RWPE2 (cell line): ENCODE measurements around the gene CXCL8.

ENCODE experiments used
- ATAC-seq: fragments of 200-7000 bp; cut with Tn5 transposase; 3 replicates; pipeline ENCODE4 v1.9.1; 2021; ENCODE audit warnings: low read depth
- DNase-seq: peaks from one replicate; pipeline ENCODE4 v3.0.0-alpha.2; 2020; ENCODE audit warnings: low spot score
- H3K27ac ChIP-seq: fragments of 450-650 bp; 2 replicates; pipeline ENCODE4 v1.5.1; 2017; ENCODE audit warnings: mild to moderate bottlenecking; ENCODE audit not compliant: poor library complexity, severe bottlenecking
- H3K27me3 ChIP-seq: fragments of 250-450 bp; sonication (Bioruptor Pico); 2 replicates; pipeline ENCODE4 v1.5.1; 2021; ENCODE audit warnings: mild to moderate bottlenecking, moderate library complexity; ENCODE audit not compliant: insufficient read depth, poor library complexity, severe bottlenecking
- H3K36me3 ChIP-seq: fragments of 250-450 bp; sonication (Bioruptor Pico); 2 replicates; pipeline ENCODE4 v1.5.1; 2020; ENCODE audit warnings: low read depth, mild to moderate bottlenecking, moderate library complexity
- H3K4me1 ChIP-seq: fragments of 250-450 bp; sonication (Bioruptor Pico); 2 replicates; pipeline ENCODE4 v1.5.1; 2021; ENCODE audit warnings: mild to moderate bottlenecking, moderate library complexity; ENCODE audit not compliant: insufficient read depth, poor library complexity, severe bottlenecking
- H3K4me3 ChIP-seq: fragments of 250-450 bp; sonication (Bioruptor Pico); 2 replicates; pipeline ENCODE4 v1.5.1; 2021; ENCODE audit warnings: mild to moderate bottlenecking, moderate library complexity; ENCODE audit not compliant: severe bottlenecking
- H3K9me3 ChIP-seq: fragments of 250-450 bp; sonication (Bioruptor Pico); 2 replicates; pipeline ENCODE4 v1.5.1; 2021; ENCODE audit warnings: mild to moderate bottlenecking, moderate library complexity; ENCODE audit not compliant: severe bottlenecking
- TF ChIP-seq, protein P1 (sequence below): fragments of 450-650 bp; IDR thresholded peaks from one replicate; pipeline ENCODE4 v1.5.1; 2017; ENCODE audit warnings: mild to moderate bottlenecking, moderate library complexity; ENCODE audit not compliant: poor library complexity, severe bottlenecking

CXCL8 gene

DNA sequence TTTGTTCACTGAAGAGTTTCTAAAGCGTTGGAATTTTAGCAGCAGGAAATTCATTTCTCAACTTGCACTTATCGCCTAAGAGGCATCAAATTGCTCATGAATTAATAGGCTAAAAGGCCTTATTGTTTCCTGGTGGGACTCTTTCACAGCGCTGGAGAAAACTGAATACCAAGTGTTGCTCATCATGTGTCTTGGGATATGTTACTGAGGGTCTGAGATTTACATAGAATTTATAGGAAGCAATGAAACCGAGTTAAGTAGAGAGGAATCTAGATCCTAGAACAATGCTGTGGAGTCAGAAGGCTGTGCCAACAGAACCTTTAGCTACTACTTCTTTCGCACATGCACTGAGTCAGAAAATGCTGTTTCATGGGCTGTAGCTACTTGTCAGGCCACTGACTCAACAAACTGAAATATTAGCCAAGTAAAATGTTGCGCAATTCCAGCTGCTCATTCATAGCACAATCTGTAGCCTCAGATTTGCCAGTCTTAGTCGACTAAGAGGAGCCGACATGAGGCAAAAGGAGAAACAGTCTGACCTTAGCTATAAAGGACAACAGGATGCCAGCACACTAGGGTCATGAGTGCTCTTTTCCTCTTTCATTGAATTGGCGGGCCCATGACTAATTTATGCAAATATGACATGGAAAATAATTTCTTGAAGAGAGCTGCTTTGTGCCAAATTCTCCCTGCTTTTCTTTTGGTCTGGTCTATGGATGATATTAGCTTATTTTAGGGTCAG is 35.9 kb upstream of the CXCL8 start:
- ATAC-seq (peak; percentile 77), DNase-seq (peak; percentile 81)
- H3K27ac ChIP-seq, result peak overlapping the region; percentile 98
- no peaks in the 10 kb centered on the region for H3K27me3 ChIP-seq
- peaks cover 72% of the 10 kb centered on the region for H3K4me1 ChIP-seq
- H3K36me3 ChIP-seq, result no peaks in the 10 kb centered on the region
- TF ChIP-seq, protein P1, sequence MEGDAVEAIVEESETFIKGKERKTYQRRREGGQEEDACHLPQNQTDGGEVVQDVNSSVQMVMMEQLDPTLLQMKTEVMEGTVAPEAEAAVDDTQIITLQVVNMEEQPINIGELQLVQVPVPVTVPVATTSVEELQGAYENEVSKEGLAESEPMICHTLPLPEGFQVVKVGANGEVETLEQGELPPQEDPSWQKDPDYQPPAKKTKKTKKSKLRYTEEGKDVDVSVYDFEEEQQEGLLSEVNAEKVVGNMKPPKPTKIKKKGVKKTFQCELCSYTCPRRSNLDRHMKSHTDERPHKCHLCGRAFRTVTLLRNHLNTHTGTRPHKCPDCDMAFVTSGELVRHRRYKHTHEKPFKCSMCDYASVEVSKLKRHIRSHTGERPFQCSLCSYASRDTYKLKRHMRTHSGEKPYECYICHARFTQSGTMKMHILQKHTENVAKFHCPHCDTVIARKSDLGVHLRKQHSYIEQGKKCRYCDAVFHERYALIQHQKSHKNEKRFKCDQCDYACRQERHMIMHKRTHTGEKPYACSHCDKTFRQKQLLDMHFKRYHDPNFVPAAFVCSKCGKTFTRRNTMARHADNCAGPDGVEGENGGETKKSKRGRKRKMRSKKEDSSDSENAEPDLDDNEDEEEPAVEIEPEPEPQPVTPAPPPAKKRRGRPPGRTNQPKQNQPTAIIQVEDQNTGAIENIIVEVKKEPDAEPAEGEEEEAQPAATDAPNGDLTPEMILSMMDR, result no peak
- H3K9me3 ChIP-seq, result no peaks in the 10 kb centered on the region
- H3K4me3 ChIP-seq, result no peak overlapping the region

DNA sequence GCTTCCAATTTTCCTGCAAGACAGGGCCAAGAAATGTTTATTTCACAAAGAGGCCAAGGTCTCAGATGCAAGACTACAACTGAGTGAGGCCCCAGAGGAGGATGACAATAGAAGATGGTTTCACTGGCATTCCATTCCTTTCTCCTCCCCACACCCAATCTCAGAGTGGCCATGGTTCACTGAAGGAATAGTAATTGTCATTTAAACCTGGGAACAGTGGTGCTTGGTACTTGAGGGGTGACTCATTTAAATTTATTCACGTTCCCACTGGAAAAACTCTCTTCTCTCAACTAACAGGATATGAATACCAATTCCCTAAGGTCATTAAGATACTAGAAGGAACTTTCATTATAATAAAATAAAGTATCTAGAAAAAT is 35.3 kb upstream of the CXCL8 start:
- no peak for DNase-seq
- Histone ChIP-seq H3K4me1 (peaks cover 72% of the 10 kb centered on the region), H3K9me3 (no peaks in the 10 kb centered on the region), H3K27ac (peak overlapping the region; percentile 98), H3K27me3 (no peaks in the 10 kb centered on the region), H3K36me3 (no peaks in the 10 kb centered on the region), H3K4me3 (no peak overlapping the region)
- TF ChIP-seq, protein P1, result no peak
- peak; percentile 23 for ATAC-seq

DNA sequence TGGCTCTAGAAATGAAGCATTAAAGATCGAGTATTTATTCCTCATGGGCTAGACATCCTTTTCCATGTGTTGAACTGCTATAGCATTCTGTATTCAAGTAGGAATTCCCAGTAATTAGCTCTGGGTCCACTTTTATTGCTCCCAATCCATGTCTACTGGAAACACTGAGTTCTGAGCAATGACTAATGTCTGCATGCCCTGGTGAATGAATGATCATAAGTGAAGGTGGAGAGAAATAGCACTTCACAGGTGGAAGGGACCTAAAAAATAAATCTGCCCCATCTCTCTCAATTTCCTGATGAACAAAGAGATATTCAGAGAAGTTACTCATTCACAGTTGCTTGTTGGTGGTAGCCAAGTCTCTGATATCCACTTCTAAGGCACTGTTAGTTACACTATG is 34.6 kb upstream of the CXCL8 start:
- TF ChIP-seq, protein P1, result no peak
- Histone ChIP-seq H3K27me3 (no peaks in the 10 kb centered on the region), H3K9me3 (no peaks in the 10 kb centered on the region), H3K36me3 (no peaks in the 10 kb centered on the region), H3K4me1 (peaks cover 72% of the 10 kb centered on the region), H3K4me3 (no peak overlapping the region), H3K27ac (peak overlapping the region; percentile 98)
- ATAC-seq (no peak), DNase-seq (no peak)

DNA sequence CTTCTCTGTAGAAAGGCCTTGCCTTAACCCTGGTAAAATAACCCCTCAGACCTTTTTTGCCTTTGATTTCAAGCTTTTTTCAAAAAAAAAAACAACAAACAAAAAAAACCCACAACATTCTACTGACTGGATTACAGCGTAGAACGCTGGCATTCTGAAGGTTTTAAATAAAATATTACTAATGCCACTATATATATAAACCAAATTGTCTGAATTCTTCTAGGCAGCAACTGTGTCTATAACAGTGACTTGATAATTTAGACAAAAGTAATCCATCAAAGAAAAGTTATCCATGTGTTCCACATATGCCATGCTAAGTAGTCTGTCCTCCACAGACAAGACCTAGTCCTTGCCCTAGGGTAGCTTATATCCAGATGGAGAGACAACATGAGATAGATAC is 33.6 kb upstream of the CXCL8 start:
- ATAC-seq (no peak), DNase-seq (no peak)
- TF ChIP-seq, protein P1, result no peak
- H3K4me1 ChIP-seq, result peaks cover 65% of the 10 kb centered on the region
- H3K36me3 ChIP-seq, result no peaks in the 10 kb centered on the region
- no peaks in the 10 kb centered on the region for H3K27me3 ChIP-seq
- H3K27ac ChIP-seq, result peak overlapping the region; percentile 98
- H3K4me3 ChIP-seq, result no peak overlapping the region
- no peaks in the 10 kb centered on the region for H3K9me3 ChIP-seq

DNA sequence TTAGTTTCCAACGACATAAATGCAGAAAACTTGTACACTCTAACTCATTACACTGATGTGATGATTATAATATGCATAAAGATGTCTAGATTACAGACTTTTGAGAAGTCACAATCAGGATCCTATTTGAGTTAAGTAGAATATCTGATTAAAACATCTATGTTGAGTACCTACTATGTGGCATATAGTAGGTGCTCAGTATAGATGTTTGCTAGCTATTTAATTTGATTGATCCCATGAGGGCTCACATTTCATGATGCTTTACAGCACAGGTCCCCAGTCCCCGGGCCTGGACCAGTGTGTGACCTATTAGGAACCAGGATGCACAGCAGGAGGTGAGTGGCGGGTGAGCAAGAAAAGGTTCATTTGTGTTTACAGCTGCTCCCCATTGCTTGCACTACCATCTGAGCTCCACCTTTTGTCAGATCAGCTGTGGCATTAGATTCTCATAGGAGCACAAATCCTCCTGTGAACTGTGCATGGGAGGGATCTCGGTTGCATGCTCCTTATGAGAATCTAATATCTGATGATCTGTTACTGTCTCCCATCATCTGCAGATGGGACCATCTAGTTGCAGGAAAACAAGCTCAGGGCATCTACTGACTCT is 33.0 kb upstream of the CXCL8 start:
- H3K4me3 ChIP-seq, result no peak overlapping the region
- peaks cover 63% of the 10 kb centered on the region for H3K4me1 ChIP-seq
- no peaks in the 10 kb centered on the region for H3K9me3 ChIP-seq
- TF ChIP-seq, protein P1, result no peak
- no peaks in the 10 kb centered on the region for H3K36me3 ChIP-seq
- no peak for DNase-seq
- no peak for ATAC-seq
- H3K27ac ChIP-seq, result peak overlapping the region; percentile 98
- no peaks in the 10 kb centered on the region for H3K27me3 ChIP-seq
